ENCODE results near the gene EEIG1.
A peak's percentile ranks its signal among the peaks of the same experiment; 100 is the strongest.

EEIG1 gene

GRCh38 chr9:127976498-127976897 is 4.3 kb downstream of the EEIG1 start:
- Mint-ChIP-seq H3K4me3 (peak overlapping the region; percentile 31 to 38 (median 35)), H3K4me1 (peaks cover 77% of the 10 kb centered on the region), H3K27ac (peak overlapping the region in 2 of 3 experiments; percentile 39 to 54), H3K36me3 (ENCODE audit: low read depth) (no peaks in the 10 kb centered on the region), H3K9me3 (no peaks in the 10 kb centered on the region), H3K27me3 (ENCODE audit: low read depth) (no peaks in the 10 kb centered on the region)
- TF ChIP-seq, protein P1, sequence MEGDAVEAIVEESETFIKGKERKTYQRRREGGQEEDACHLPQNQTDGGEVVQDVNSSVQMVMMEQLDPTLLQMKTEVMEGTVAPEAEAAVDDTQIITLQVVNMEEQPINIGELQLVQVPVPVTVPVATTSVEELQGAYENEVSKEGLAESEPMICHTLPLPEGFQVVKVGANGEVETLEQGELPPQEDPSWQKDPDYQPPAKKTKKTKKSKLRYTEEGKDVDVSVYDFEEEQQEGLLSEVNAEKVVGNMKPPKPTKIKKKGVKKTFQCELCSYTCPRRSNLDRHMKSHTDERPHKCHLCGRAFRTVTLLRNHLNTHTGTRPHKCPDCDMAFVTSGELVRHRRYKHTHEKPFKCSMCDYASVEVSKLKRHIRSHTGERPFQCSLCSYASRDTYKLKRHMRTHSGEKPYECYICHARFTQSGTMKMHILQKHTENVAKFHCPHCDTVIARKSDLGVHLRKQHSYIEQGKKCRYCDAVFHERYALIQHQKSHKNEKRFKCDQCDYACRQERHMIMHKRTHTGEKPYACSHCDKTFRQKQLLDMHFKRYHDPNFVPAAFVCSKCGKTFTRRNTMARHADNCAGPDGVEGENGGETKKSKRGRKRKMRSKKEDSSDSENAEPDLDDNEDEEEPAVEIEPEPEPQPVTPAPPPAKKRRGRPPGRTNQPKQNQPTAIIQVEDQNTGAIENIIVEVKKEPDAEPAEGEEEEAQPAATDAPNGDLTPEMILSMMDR (IDR thresholded peaks at IDR 0.05; ENCODE audit: unreplicated experiment in 3 of 3): no peak

- H3K27me3 Mint-ChIP-seq (ENCODE audit: low read depth): no peaks in the 10 kb centered on the region
- H3K27ac Mint-ChIP-seq: peak overlapping the region in 2 of 3 experiments; percentile 39 to 54
Measured at GRCh38 chr9:127975376-127976315, 5.1 kb downstream of the EEIG1 start.

DNA sequence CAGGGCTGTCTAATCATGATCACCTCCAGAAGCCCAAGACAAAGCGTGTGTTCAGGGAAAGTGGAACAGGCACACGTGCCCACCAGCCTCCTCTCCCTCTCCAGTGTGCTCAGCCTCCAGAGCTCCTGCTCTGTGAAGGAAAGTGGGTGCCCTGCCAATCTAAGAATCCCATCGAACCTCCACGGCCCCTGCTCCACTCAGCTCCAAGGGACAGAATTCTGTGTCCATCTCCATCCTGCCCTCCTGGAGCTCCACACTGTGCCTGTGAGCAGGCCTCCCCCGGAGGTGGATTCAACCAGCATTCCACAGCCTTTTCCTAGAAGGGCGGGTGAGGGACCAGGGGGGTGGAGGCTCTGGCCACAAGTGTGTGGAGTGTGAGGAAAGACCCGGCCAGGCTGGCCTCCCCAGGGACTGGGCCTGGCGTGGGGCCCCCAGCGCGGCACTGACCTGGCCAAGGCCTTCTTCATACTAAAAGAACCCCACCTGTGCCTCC is 6.0 kb downstream of the EEIG1 start:
- TF ChIP-seq, protein P1 (IDR thresholded peaks at IDR 0.05; ENCODE audit: unreplicated experiment in 3 of 3): no peak
- H3K4me1 Mint-ChIP-seq: peaks cover 86% of the 10 kb centered on the region
- H3K9me3 Mint-ChIP-seq: no peaks in the 10 kb centered on the region
- H3K27ac Mint-ChIP-seq: peak overlapping the region in 2 of 3 experiments; percentile 56 to 72
- H3K27me3 Mint-ChIP-seq (ENCODE audit: low read depth): no peaks in the 10 kb centered on the region
- H3K36me3 Mint-ChIP-seq (ENCODE audit: low read depth): no peaks in the 10 kb centered on the region
- peak overlapping the region; percentile 26 to 62 (median 42) for H3K4me3 Mint-ChIP-seq

More at GRCh38 chr9:127975376-127976315, 5.1 kb downstream of the EEIG1 start:
- peaks cover 80% of the 10 kb centered on the region for H3K4me1 Mint-ChIP-seq
- H3K36me3 Mint-ChIP-seq (ENCODE audit: low read depth): no peaks in the 10 kb centered on the region
- no peaks in the 10 kb centered on the region for H3K9me3 Mint-ChIP-seq
- H3K4me3 Mint-ChIP-seq: peak overlapping the region in 2 of 3 experiments; percentile 35 to 38
- TF ChIP-seq, protein P1 (IDR thresholded peaks at IDR 0.05; ENCODE audit: unreplicated experiment in 3 of 3): no peak

DNA sequence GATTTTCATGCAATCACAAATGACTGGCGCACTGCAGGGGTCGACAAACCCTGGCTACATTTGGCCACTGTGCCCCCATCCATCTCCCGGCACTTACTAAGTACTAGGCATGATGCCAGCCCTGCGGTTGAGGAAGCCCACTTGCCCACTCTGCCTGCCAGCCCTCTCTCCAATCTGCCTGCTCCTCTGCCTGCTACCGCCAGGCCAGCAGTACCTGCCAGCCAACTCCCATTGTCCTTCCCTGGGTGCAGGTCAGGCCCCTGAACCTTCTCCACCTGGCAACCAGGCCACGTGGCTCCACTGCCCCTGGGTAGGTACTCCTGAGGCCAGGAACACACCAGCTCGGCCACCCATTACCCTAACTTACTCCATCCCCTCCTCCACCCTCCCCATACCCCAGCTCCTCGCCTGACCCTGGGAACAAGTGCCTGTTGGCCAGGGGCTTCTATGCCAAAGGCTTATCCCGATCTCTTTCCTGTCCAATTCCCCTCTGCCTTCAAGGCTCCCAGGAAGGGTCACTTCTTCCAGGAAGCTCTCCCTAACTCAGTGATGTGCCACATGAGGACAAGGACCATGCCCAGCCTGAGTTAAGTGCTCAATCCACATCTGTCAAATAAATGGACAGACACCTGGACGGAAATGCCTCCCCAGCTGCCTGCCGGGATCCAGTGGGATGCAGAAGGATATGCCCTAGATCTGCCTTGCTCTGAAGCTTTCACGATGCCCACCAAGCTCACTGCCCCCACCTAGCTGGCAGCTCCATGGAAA is 6.6 kb downstream of the EEIG1 start:
- Mint-ChIP-seq H3K4me1 (peaks cover 89% of the 10 kb centered on the region), H3K9me3 (no peaks in the 10 kb centered on the region), H3K4me3 (peak overlapping the region; percentile 26 to 62 (median 42)), H3K36me3 (ENCODE audit: low read depth) (no peaks in the 10 kb centered on the region), H3K27me3 (ENCODE audit: low read depth) (no peaks in the 10 kb centered on the region), H3K27ac (peak overlapping the region in 2 of 3 experiments; percentile 56 to 72)
- TF ChIP-seq, protein P1 (IDR thresholded peaks at IDR 0.05; ENCODE audit: unreplicated experiment in 3 of 3): no peak

DNA sequence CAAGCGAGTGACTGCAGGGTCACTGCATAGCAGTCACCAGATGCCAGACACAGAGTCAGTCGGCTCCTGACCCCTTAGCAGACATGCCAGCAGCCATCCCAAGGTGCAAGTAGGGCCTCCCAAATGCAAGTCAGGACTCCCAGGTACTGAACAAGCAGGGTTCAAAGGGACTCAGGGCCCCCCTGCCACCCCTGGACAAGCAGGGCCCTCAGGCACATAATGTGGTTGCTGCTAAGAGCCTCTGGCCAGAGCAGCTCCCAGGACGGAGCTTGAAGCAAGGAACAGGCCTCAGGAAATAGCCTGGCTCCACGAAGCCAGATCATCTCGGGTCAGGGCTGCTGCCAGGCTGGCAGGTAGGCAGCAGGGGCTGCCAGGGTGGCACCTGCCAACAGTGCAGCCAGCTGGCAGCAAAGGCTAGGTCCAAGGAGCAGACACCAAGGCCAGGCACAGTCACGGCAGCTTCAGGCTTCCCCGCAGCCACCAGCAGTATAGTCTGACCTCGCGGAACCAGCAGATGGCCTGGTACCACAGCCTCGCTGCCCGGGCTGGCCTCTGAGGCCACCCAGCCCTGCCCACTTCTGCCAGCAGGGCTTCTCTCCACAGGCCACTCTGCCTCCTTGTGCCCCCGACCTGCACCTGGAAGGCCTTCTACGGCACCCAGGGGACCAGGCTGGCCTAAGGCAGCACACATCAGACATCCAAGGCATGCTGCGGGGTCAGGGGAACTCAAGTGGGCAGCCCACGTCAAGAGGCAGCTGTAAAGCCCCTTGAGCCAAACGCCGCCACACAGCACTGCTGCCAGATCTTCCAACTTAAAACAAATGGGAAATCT is 7.4 kb downstream of the EEIG1 start:
- Mint-ChIP-seq H3K4me3 (no peak overlapping the region), H3K27ac (peak overlapping the region; percentile 46 to 97 (median 90)), H3K9me3 (no peaks in the 10 kb centered on the region), H3K4me1 (peaks cover 93% of the 10 kb centered on the region), H3K36me3 (ENCODE audit: low read depth) (no peaks in the 10 kb centered on the region), H3K27me3 (ENCODE audit: low read depth) (no peaks in the 10 kb centered on the region)
- TF ChIP-seq, protein P1 (IDR thresholded peaks at IDR 0.05; ENCODE audit: unreplicated experiment in 3 of 3): no peak
